GM18867 (cell line): ENCODE results near the gene ROBO1.
"Not testable (repeated sequence)": the region's sequence is repeated elsewhere in the genome, so short reads cannot be mapped to it uniquely, and the experiment has no call there.

Experiments
- ATAC-seq: cut with Tn5 transposase; IDR thresholded peaks from one replicate; pipeline ENCODE4 v1.9.1; 2021; ENCODE audit warnings: mild to moderate bottlenecking, moderate library complexity; ENCODE audit not compliant: unreplicated experiment

ROBO1 gene

GRCh38 chr3:79325833-79326383 lies 441.9 kb downstream of the ROBO1 start:
- ATAC-seq, result not testable (repeated sequence)

GRCh38 chr3:79317551-79318518 lies 450.0 kb downstream of the ROBO1 start:
- no peak for ATAC-seq

- ATAC-seq, result no peak
These were observed 452.8 kb downstream of the ROBO1 start for GRCh38 chr3:79314962-79315361.

GRCh38 chr3:79314544-79314943 lies 453.3 kb downstream of the ROBO1 start:
- ATAC-seq, result no peak

- no peak for ATAC-seq
These were observed 457.8 kb downstream of the ROBO1 start for GRCh38 chr3:79310016-79310415.

GRCh38 chr3:79306934-79307570 lies 460.7 kb downstream of the ROBO1 start:
- no peak for ATAC-seq

GRCh38 chr3:79299949-79300635 lies 467.7 kb downstream of the ROBO1 start:
- not testable (repeated sequence) for ATAC-seq

GRCh38 chr3:79297245-79297960 lies 470.4 kb downstream of the ROBO1 start:
- no peak for ATAC-seq

- ATAC-seq, result no peak
These were observed 480.9 kb downstream of the ROBO1 start for GRCh38 chr3:79286882-79287281.

- ATAC-seq, result no peak
These were observed 481.9 kb downstream of the ROBO1 start for GRCh38 chr3:79285871-79286270.

- ATAC-seq, result no peak
These were observed 482.4 kb downstream of the ROBO1 start for GRCh38 chr3:79285380-79285779.

GRCh38 chr3:79284781-79285180 lies 483.0 kb downstream of the ROBO1 start:
- ATAC-seq, result no peak

GRCh38 chr3:79278681-79279080 lies 489.1 kb downstream of the ROBO1 start:
- ATAC-seq, result no peak

GRCh38 chr3:79268422-79268821 lies 499.4 kb downstream of the ROBO1 start:
- no peak for ATAC-seq

- ATAC-seq, result no peak
These were observed 502.9 kb downstream of the ROBO1 start for GRCh38 chr3:79264892-79265291.

GRCh38 chr3:79263423-79263822 lies 504.4 kb downstream of the ROBO1 start:
- ATAC-seq, result no peak

- no peak for ATAC-seq
These were observed 509.3 kb downstream of the ROBO1 start for GRCh38 chr3:79258479-79258878.

- no peak for ATAC-seq
These were observed 510.0 kb downstream of the ROBO1 start for GRCh38 chr3:79257791-79258190.

GRCh38 chr3:79255702-79256101 lies 512.1 kb downstream of the ROBO1 start:
- ATAC-seq, result no peak

- no peak for ATAC-seq
These were observed 512.5 kb downstream of the ROBO1 start for GRCh38 chr3:79255292-79255691.

GRCh38 chr3:79253704-79254103 lies 514.1 kb downstream of the ROBO1 start:
- ATAC-seq, result no peak
